ENCODE results near the gene NR4A1. TPM values are rescaled to one million over a fixed set of nuclear protein-coding genes. Genes with fewer than 3 reads are reported as not detected.

The NR4A1 gene
- total RNA-seq, 1 experiment from 2014 or later, result 25.8 TPM

DNA sequence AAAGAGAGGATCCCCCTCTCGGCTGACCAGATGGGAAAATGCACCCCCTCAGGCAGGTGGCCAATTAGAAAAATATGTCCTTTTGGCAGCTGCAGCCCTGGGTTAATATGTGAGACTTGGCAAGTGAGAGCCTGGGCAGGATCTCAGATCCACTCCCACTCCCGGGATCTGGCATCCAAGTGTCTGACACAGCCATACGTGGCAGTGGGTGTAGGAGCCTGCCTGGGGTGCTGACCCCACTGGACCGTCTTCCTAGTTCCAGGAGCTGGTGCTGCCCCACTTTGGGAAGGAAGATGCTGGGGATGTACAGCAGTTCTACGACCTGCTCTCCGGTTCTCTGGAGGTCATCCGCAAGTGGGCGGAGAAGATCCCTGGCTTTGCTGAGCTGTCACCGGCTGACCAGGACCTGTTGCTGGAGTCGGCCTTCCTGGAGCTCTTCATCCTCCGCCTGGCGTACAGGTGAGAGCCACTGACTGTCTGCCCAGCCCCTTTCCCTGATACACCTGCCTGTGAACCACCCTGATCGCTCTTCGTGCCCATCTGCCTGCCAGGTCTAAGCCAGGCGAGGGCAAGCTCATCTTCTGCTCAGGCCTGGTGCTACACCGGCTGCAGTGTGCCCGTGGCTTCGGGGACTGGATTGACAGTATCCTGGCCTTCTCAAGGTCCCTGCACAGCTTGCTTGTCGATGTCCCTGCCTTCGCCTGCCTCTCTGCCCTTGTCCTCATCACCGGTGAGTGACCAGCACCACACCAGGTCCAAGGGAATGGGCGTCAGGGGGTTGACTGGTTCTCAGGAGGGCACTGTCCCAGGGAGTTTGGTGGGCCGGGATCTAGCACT lies 5.8 kb downstream of the NR4A1 start:
- Histone ChIP-seq H2AFZ (ENCODE audit: low read length) (no peak overlapping the region), H2AK5ac (ENCODE audit: insufficient read length, low read length) (no peak overlapping the region), H3K9me3 (ENCODE audit: control insufficient read depth, low read depth, low read length) (no peaks in the 10 kb centered on the region), H3K4me1 (ENCODE audit: insufficient read depth, low read length) (no peaks in the 10 kb centered on the region; the same call in 1 of the 2 replicates), H4K8ac (replicated peaks; ENCODE audit: insufficient read length, low read depth, low read length) (no peak overlapping the region), H3K4ac (ENCODE audit: low read depth, low read length) (no peak overlapping the region), H3K9ac (ENCODE audit: extremely low read depth, insufficient read length, low read length) (no peak overlapping the region), H4K91ac (ENCODE audit: insufficient read length, low read depth, low read length) (no peak overlapping the region), H2BK12ac (ENCODE audit: insufficient read length, low read depth, low read length) (no peak overlapping the region), H2BK120ac (ENCODE audit: low read depth, low read length, poor library complexity, severe bottlenecking) (no peak overlapping the region), H3K23ac (ENCODE audit: insufficient read length, low read depth, low read length) (no peak overlapping the region), H3K27me3 (ENCODE audit: insufficient read depth, low read length) (no peaks in the 10 kb centered on the region; the same call in 1 of the 2 replicates), H3T11ph (ENCODE audit: low read length) (no peak overlapping the region), H3K23me2 (ENCODE audit: insufficient read length, low read depth, low read length, poor library complexity, severe bottlenecking) (no peaks in the 10 kb centered on the region), H3K27ac (ENCODE audit: insufficient read length, low read depth, low read length) (no peak overlapping the region), H3K18ac (ENCODE audit: insufficient read length, low read depth, low read length) (no peak overlapping the region), H3K14ac (ENCODE audit: insufficient read depth, low read length) (no peak overlapping the region; the same call in 1 of the 2 replicates), H2BK20ac (ENCODE audit: low read depth, low read length, poor library complexity, severe bottlenecking) (no peak overlapping the region), H3K56ac (ENCODE audit: insufficient read length, low read depth, low read length) (no peak overlapping the region), H4K20me1 (ENCODE audit: control insufficient read depth, insufficient read depth, insufficient read length) (no peaks in the 10 kb centered on the region), H2BK5ac (ENCODE audit: insufficient read length, low read length) (no peak overlapping the region), H4K5ac (ENCODE audit: insufficient read length, low read depth, low read length) (no peak overlapping the region), H3K79me1 (ENCODE audit: insufficient read depth, low read depth, low read length, poor library complexity, severe bottlenecking) (no peaks in the 10 kb centered on the region), H3K4me2 (ENCODE audit: insufficient read depth, insufficient read length, low read length) (no peak overlapping the region), H2BK15ac (ENCODE audit: low read depth, low read length) (no peak overlapping the region), H3K79me2 (ENCODE audit: insufficient read depth, low read length) (no peaks in the 10 kb centered on the region)
- WGBS (ENCODE audit: extremely low coverage, insufficient read length, low lambda C conversion rate), result no CpG with 5 or more reads among the region's 23 CpGs
- TF ChIP-seq, protein P1, sequence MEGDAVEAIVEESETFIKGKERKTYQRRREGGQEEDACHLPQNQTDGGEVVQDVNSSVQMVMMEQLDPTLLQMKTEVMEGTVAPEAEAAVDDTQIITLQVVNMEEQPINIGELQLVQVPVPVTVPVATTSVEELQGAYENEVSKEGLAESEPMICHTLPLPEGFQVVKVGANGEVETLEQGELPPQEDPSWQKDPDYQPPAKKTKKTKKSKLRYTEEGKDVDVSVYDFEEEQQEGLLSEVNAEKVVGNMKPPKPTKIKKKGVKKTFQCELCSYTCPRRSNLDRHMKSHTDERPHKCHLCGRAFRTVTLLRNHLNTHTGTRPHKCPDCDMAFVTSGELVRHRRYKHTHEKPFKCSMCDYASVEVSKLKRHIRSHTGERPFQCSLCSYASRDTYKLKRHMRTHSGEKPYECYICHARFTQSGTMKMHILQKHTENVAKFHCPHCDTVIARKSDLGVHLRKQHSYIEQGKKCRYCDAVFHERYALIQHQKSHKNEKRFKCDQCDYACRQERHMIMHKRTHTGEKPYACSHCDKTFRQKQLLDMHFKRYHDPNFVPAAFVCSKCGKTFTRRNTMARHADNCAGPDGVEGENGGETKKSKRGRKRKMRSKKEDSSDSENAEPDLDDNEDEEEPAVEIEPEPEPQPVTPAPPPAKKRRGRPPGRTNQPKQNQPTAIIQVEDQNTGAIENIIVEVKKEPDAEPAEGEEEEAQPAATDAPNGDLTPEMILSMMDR (conservative IDR thresholded peaks at IDR 0.05), result no peak
- Mint-ChIP-seq H3K27ac (no peak overlapping the region), H3K27me3 (ENCODE audit: low read depth) (peaks cover 12% of the 10 kb centered on the region), H3K4me1 (peaks cover 5 to 10% of the 10 kb centered on the region in 2 experiments), H3K9me3 (no peaks in the 10 kb centered on the region), H3K4me3 (no peak overlapping the region; a peak in 1 of 5 replicates), H3K36me3 (ENCODE audit: insufficient read depth in 1 of 3, low read depth in 3 of 3) (peaks cover 0 to 29% (median 28%) of the 10 kb centered on the region in 3 experiments; a peak in 5 of 7 replicates)
- DNase-seq, result no peak

Measured in H9 (cell line).